Ishikawa (cell line): Measurements from ENCODE around the gene KRT12.

ENCODE experiments used
- CEBPB ChIP-seq: IDR thresholded peaks from 2 replicates; pipeline ENCODE4 v1.6.1; 2012
- CREB1 ChIP-seq: IDR thresholded peaks from 2 replicates; pipeline ENCODE4 v1.6.1; 2012; ENCODE audit warnings: low read depth
- EGR1 ChIP-seq: IDR thresholded peaks from 2 replicates; pipeline ENCODE4 v1.6.1; 2012
- EP300 ChIP-seq: IDR thresholded peaks from 2 replicates; pipeline ENCODE4 v1.6.1; 2012; ENCODE audit warnings: borderline replicate concordance
- FOXM1 ChIP-seq: IDR thresholded peaks from 2 replicates; pipeline ENCODE4 v1.6.1; 2012; ENCODE audit warnings: low read depth, borderline replicate concordance
- NFIC ChIP-seq: IDR thresholded peaks from 2 replicates; pipeline ENCODE4 v1.6.1; 2012
- RAD21 ChIP-seq: IDR thresholded peaks from 2 replicates; pipeline ENCODE4 v1.6.1; 2012; ENCODE audit warnings: low read depth
- TAF1 ChIP-seq: IDR thresholded peaks from 2 replicates; pipeline ENCODE4 v1.6.1; 2012; ENCODE audit warnings: low read depth, mild to moderate bottlenecking
- TCF12 ChIP-seq: IDR thresholded peaks from 2 replicates; pipeline ENCODE4 v1.6.1; 2012; ENCODE audit warnings: low read depth
- TEAD4 ChIP-seq: IDR thresholded peaks from 2 replicates; pipeline ENCODE4 v1.6.1; 2012
- YY1 ChIP-seq: IDR thresholded peaks from 2 replicates; pipeline ENCODE4 v1.6.1; 2012; ENCODE audit warnings: low read depth
- ZBTB7A ChIP-seq: IDR thresholded peaks from 2 replicates; pipeline ENCODE4 v1.6.1; 2012; ENCODE audit warnings: low read depth
- TF ChIP-seq, protein P1 (sequence below): IDR thresholded peaks from 2 replicates; pipeline ENCODE4 v1.6.1; 2012
- TF ChIP-seq, protein P2 (sequence below): IDR thresholded peaks from 2 replicates; pipeline ENCODE4 v1.6.1; 2012; ENCODE audit warnings: low read depth, mild to moderate bottlenecking
- TF ChIP-seq, protein P3 (sequence below): IDR thresholded peaks from 2 replicates; pipeline ENCODE4 v1.6.1; 2012

The KRT12 gene

GRCh38 chr17:40843242-40843641 is 23.8 kb downstream of the KRT12 start:
- TF ChIP-seq, protein P1, sequence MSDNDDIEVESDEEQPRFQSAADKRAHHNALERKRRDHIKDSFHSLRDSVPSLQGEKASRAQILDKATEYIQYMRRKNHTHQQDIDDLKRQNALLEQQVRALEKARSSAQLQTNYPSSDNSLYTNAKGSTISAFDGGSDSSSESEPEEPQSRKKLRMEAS = no peak
- TF ChIP-seq EP300 = no peak
- no peak for TF ChIP-seq CEBPB
- no peak for TF ChIP-seq TCF12
- no peak for TF ChIP-seq FOXM1
- no peak for TF ChIP-seq TEAD4
- TF ChIP-seq ZBTB7A = no peak

GRCh38 chr17:40841246-40841645 is 25.8 kb downstream of the KRT12 start:
- TF ChIP-seq EP300 = no peak
- TF ChIP-seq, protein P2, sequence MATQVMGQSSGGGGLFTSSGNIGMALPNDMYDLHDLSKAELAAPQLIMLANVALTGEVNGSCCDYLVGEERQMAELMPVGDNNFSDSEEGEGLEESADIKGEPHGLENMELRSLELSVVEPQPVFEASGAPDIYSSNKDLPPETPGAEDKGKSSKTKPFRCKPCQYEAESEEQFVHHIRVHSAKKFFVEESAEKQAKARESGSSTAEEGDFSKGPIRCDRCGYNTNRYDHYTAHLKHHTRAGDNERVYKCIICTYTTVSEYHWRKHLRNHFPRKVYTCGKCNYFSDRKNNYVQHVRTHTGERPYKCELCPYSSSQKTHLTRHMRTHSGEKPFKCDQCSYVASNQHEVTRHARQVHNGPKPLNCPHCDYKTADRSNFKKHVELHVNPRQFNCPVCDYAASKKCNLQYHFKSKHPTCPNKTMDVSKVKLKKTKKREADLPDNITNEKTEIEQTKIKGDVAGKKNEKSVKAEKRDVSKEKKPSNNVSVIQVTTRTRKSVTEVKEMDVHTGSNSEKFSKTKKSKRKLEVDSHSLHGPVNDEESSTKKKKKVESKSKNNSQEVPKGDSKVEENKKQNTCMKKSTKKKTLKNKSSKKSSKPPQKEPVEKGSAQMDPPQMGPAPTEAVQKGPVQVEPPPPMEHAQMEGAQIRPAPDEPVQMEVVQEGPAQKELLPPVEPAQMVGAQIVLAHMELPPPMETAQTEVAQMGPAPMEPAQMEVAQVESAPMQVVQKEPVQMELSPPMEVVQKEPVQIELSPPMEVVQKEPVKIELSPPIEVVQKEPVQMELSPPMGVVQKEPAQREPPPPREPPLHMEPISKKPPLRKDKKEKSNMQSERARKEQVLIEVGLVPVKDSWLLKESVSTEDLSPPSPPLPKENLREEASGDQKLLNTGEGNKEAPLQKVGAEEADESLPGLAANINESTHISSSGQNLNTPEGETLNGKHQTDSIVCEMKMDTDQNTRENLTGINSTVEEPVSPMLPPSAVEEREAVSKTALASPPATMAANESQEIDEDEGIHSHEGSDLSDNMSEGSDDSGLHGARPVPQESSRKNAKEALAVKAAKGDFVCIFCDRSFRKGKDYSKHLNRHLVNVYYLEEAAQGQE = no peak
- TF ChIP-seq CREB1 = no peak
- no peak for TF ChIP-seq TCF12
- TF ChIP-seq NFIC = no peak
- TF ChIP-seq RAD21 = no peak
- no peak for TF ChIP-seq EGR1
- TF ChIP-seq, protein P1 = no peak
- TF ChIP-seq YY1 = no peak
- no peak for TF ChIP-seq ZBTB7A
- TF ChIP-seq TEAD4 = no peak
- no peak for TF ChIP-seq FOXM1
- TF ChIP-seq, protein P3, sequence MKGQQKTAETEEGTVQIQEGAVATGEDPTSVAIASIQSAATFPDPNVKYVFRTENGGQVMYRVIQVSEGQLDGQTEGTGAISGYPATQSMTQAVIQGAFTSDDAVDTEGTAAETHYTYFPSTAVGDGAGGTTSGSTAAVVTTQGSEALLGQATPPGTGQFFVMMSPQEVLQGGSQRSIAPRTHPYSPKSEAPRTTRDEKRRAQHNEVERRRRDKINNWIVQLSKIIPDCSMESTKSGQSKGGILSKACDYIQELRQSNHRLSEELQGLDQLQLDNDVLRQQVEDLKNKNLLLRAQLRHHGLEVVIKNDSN = no peak
- TF ChIP-seq TAF1 = no peak
- no peak for TF ChIP-seq CEBPB

- TF ChIP-seq YY1 (no peak), FOXM1 (no peak), CREB1 (no peak), NFIC (no peak), TEAD4 (no peak), ZBTB7A (no peak), EGR1 (no peak), TAF1 (no peak), RAD21 (no peak), EP300 (no peak), TCF12 (no peak)
- TF ChIP-seq, protein P2 = no peak
- TF ChIP-seq, protein P3 = no peak
- TF ChIP-seq, protein P1 = no peak
These were observed 27.8 kb downstream of the KRT12 start for GRCh38 chr17:40839194-40839593.

DNA sequence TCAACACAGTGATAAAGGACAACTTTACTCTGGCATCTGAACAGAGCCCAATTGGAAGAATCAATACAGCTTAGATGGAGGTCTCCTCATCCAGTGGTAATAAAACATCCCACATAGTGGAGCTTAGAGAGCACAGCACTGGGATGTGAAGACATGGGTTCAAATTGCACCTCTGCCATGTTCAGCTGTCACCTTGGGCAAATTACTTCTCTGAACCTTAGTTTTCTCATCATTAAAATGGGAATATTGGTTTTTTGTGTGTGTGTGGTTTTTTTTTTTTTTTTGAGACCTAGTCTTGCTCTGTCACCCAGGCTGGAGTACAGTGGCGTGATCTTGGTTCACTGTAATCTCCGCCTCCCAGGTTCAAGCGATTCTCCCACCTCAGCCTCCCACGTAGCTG is 31.0 kb downstream of the KRT12 start:
- TF ChIP-seq TEAD4 (no peak), EP300 (no peak), EGR1 (no peak), FOXM1 (no peak), TAF1 (no peak), YY1 (no peak), ZBTB7A (no peak), CEBPB (no peak)
- TF ChIP-seq, protein P3 = no peak

GRCh38 chr17:40833882-40834281 is 33.1 kb downstream of the KRT12 start:
- no peak for TF ChIP-seq CEBPB
- no peak for TF ChIP-seq CREB1
- no peak for TF ChIP-seq FOXM1
- no peak for TF ChIP-seq NFIC
- TF ChIP-seq ZBTB7A = no peak
- TF ChIP-seq, protein P2 = no peak
- TF ChIP-seq TAF1 = no peak
- no peak for TF ChIP-seq TEAD4
- no peak for TF ChIP-seq EGR1
- TF ChIP-seq RAD21 = no peak
- no peak for TF ChIP-seq YY1
- no peak for TF ChIP-seq TCF12
- TF ChIP-seq, protein P3 = no peak
- TF ChIP-seq EP300 = no peak
- TF ChIP-seq, protein P1 = no peak
